HepG2 (cell line): ENCODE measurements around the gene EVC.

Experiments
- ATF3 ChIP-seq: sonication (generic); formaldehyde crosslinking; IDR thresholded peaks from 2 replicates; pipeline ENCODE4 v1.4.0; 2020; ENCODE audit warnings: missing genetic modification reagents
- BHLHE40 ChIP-seq: IDR thresholded peaks from 2 replicates; pipeline ENCODE4 v1.6.1; 2011; ENCODE audit warnings: low read length, improper control_type of control experiment
- CTCF ChIP-seq: sonication (generic); formaldehyde crosslinking; IDR thresholded peaks from 2 replicates; pipeline ENCODE4 v1.5.0; 2020; ENCODE audit warnings: mild to moderate bottlenecking, missing genetic modification reagents, moderate library complexity
- HDAC6 ChIP-seq: fragments of 200-600 bp; sonication (generic); IDR thresholded peaks from 2 replicates; pipeline ENCODE4 v1.7.0; 2017; ENCODE audit warnings: mild to moderate bottlenecking, antibody characterized with exemption, low read length, low read depth
- MXI1 ChIP-seq: IDR thresholded peaks from 3 replicates; pipeline ENCODE4 v1.6.1; 2012; ENCODE audit warnings: low read depth, low read length, inconsistent platforms, borderline replicate concordance
- NR2F2 ChIP-seq: IDR thresholded peaks from 2 replicates; pipeline ENCODE4 v1.6.1; 2012; ENCODE audit warnings: low read depth, inconsistent platforms, borderline replicate concordance
- PTBP1 ChIP-seq: fragments of 200-400 bp; formaldehyde crosslinking; IDR thresholded peaks from 2 replicates; pipeline ENCODE4 v1.6.1; 2018; ENCODE audit warnings: low read length, low read depth; ENCODE audit not compliant: poor library complexity, severe bottlenecking
- ZBTB21 ChIP-seq: sonication (generic); formaldehyde crosslinking; IDR thresholded peaks from 2 replicates; pipeline ENCODE4 v1.4.0; 2020; ENCODE audit warnings: missing genetic modification reagents
- ZNF33B ChIP-seq: sonication (generic); formaldehyde crosslinking; IDR thresholded peaks from 2 replicates; pipeline ENCODE4 v1.5.1; 2020; ENCODE audit warnings: mild to moderate bottlenecking, missing genetic modification reagents
- ZNF792 ChIP-seq: IDR thresholded peaks from 2 replicates; pipeline ENCODE4 v1.6.1; 2016
- TF ChIP-seq, protein P1 (sequence below): sonication (generic); formaldehyde crosslinking; IDR thresholded peaks from 2 replicates; pipeline ENCODE4 v1.5.1; 2020; ENCODE audit warnings: mild to moderate bottlenecking, missing genetic modification reagents

DNA sequence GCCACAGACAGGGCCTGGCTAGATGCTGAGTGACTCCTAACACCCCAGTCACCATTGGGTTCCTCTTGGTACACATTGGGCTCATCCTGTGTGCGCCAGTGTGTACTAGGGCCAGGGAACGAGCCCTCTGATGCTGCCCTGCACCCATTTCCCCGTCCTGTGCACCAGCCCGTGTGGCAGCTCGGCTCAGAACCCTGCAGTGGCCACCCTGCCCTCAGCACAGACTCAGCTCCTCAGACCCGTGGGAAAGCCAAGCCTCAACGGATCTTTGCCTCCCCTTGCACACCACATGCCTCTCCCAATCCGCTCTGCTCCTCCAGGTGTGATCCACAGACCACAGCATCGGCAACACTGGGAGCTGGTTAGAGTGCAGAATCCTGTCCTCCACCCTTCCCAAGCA lies 38.6 kb downstream of the EVC start:
- TF ChIP-seq ZBTB21 (CRISPR knock-in tag) (no peak), PTBP1 (no peak), CTCF (no peak), NR2F2 (no peak), BHLHE40 (no peak), ZNF792 (CRISPR knock-in tag) (no peak), HDAC6 (no peak), ATF3 (CRISPR knock-in tag) (no peak), MXI1 (no peak), ZNF33B (CRISPR knock-in tag) (no peak)
- TF ChIP-seq, protein P1, sequence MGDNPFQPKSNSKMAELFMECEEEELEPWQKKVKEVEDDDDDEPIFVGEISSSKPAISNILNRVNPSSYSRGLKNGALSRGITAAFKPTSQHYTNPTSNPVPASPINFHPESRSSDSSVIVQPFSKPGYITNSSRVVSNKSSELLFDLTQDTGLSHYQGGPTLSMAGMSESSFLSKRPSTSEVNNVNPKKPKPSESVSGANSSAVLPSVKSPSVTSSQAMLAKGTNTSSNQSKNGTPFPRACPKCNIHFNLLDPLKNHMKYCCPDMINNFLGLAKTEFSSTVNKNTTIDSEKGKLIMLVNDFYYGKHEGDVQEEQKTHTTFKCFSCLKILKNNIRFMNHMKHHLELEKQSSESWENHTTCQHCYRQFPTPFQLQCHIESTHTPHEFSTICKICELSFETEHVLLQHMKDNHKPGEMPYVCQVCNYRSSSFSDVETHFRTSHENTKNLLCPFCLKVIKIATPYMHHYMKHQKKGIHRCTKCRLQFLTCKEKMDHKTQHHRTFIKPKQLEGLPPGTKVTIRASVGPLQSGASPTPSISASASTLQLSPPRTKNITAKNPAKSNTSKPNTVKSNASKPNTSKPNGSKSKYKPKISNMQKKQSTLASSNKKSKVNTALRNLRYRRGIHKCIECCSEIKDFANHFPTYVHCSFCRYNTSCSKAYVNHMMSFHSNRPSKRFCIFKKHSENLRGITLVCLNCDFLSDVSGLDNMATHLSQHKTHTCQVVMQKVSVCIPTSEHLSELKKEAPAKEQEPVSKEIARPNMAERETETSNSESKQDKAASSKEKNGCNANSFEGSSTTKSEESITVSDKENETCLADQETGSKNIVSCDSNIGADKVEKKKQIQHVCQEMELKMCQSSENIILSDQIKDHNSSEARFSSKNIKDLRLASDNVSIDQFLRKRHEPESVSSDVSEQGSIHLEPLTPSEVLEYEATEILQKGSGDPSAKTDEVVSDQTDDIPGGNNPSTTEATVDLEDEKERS (CRISPR knock-in tag), result no peak
